Fibroblast of skin of left biceps (primary cell): ENCODE results near the gene NLRP1.

Source experiments
- DNase-seq, 2 experiments: peaks; one replicate each; pipeline ENCODE4 v3.0.0-alpha.2; 2013; ENCODE audit warnings: low read depth in 2 of 2

Gene NLRP1

DNA sequence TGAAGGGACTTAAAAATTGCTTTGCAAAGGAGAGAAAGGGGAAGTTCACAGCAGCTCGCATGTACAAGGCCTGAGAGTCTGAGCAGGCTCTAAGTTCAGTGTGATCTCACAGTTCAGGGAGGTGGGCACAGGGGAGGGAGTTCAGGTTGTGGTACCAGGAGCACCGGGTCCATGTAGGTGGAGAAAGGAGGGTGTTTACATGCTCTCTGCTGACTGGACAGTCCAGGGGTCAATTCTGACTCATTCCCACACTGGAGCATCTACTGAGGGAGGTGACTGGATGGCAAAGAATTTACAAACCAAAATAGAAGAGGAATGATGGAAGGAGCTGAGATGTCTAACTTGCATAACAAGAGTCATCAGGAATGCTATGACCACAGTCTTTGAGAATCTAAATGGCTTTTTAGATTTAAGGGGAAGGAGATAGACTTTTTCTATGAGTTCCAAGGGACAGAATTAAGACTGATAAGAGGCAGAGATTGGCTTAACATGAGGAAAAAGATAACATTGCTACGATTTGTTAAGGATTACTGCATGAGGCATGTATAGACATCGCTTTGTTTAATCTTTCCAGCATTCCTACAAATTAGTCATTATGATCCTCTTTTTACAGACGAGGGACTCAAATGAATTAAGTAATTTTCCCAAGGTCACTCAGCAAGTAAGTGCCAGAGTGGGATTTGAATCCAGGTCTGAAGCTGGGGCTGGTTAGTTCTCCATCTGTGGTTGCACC is 68.1 kb downstream of the NLRP1 start:
- DNase-seq: peak; percentile 81 to 84

DNA sequence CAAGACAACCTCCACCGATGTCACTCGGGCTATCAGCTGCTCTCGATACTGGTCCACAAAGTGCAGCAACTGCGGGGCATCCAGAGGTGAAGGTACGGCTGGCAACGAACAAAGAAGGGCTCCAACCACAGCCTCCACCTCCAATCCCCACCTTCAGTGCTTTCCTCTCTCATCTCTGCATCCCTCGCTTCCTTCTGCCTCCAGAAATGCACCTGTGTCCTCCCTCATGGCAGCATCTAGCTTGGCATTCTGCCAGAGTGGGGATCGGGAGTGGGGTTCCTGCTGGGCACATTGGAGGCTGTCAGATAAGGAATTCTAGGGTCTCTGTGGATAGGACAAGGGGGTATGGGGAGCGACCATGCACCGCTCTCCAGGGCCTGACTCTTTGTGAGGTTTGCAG is 69.3 kb downstream of the NLRP1 start:
- no peak for DNase-seq

DNA sequence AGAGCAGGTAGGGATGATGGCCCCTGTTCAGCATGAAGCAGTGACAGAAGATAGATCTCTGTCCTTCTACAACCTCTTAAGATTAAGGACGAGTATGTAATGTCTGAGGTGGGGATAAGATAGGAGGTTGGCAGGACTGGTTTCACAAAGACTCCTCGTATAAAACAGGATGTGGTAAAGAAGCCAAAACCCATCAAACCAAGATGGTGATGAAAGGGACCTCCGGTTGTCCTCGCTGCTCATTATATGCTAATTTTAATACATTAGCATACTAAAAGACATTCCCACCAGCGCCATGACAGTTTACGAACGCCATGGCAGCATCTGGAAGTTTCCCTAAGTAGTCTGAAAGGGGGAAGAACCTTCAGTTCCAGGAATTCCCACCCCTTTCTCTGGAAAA is 70.7 kb downstream of the NLRP1 start:
- DNase-seq: no peak

DNA sequence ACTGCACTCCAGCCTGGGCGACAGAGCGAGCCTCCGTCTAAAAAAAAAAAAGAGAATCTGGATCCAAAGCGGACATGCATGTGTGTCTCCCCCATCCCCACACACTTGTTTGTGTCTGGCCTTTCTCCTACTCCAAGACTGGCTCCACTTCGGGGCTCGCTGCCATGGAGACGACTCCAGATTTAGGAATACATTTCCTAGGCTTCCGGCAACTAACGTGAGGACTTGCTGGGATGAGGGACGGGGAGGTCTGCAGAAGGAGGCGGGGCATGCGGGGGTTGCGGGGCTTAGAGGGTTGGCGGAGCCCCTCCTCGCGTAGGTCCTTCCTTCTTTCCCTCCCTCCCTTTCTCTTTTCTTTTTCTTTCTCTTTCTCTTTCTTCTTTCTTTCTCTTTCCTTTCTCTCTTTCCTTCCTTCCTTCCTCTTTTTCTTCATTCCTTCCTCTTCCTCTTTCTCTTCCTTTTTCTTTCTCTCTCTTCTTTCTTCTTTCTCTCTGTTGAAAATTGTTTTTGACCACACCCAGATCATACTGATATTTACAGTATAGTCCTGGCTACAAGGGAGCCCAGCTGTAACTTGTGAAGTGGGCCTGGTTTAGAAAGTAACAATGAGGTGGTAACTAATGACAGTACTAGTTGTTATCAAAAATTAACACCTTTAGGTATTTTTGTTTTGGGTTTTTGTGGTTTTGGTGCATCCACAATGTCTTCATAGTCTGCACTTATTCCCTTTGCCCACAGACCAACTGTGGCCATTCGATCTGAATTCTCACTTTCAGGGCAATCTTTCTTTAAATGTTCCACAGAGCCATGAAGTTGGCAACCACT is 72.7 kb downstream of the NLRP1 start:
- no peak for DNase-seq

DNA sequence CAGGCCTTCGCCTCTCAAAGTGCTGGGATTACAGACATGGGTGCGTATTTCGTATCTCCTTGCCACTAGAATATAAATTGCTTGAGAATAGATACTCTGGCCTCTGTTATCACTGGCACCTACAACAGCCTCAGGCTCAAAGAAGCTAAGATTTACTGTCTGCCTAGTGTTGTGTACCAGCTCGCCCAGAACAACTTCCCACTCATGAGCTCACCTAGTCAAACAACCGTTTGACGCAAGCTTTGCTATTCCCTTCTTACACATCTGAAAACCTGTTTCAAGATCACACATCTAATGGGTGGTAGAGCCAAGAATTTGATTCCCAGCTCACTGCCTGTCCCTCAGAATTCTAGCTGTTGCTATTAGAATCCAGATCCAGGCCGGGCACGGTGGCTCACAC is 73.5 kb downstream of the NLRP1 start:
- no peak for DNase-seq

DNA sequence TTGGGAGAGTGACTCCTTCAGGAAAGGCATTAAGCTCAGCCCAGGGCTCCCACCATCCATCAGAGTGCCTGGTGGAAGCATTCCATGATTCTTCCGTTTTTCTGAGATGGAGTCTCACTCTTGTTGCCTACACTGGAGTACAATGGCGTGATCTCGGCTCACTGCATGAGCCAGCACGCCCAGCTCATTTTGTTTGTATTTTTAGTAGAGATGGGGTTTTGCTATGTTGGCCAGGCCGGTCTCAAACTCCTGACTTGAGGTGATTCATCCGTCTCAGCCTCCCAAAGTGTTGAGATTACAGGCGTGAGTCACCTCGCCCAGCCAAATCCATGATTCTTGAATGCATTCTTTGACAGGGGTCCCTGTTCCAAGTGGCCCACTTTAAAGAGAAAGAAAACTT is 74.8 kb downstream of the NLRP1 start:
- DNase-seq: no peak

DNA sequence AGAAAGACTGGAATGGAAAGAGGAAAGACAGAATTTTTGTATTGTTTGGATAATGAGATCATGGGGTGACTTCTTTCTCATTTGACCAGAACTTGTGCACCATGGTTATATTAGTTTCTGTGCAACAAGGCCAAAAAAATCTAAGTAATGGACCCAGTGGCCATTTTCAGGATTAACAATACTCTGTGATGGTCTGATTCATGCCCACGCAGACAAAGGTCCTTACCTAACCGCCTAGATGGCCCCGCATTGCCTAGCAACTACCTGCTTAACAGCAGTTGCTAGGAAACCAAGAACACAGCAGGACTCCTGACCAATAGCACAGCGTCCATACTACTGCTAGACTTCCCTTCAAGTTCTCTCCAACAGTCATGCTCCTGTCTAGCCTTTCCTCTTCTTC is 75.5 kb downstream of the NLRP1 start:
- DNase-seq: no peak

DNA sequence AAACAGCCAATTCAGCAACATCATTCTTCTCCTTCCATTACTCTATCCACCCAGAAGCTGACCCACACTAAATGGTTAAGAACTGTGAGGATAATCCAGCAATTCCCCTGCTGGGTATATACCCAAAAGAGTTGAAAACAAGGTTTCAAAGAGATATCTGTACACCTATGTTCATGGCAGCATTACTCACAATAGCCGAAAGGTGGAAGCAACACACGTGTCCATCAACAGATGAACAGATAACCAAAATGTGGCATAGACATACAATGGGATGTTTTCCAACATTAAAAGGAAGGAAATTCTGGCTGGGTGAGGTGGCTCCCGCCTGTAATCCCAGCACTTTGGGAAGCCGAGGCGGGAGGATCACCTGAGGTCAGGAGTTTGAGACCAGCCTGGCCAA is 78.0 kb downstream of the NLRP1 start:
- DNase-seq: no peak

DNA sequence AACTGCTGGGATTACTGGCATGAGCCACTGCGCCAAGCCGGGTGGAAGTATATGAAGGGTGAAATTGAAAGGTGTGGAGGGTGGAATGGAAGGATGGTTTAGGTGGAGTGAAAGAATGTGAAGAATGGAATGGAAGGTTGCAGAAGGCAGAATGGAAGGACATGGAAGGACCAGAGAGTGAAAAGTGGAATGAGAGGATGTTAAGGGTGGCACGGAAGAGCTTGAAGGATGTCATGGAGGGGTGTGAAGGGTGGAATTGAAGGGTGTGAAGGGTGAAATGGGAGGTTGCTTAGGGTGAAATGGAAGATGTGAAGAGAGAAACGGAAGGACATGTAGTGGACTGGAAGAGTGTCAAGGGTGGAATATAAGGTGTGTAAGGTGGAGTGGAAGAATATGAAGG is 81.8 kb downstream of the NLRP1 start:
- DNase-seq: no peak

DNA sequence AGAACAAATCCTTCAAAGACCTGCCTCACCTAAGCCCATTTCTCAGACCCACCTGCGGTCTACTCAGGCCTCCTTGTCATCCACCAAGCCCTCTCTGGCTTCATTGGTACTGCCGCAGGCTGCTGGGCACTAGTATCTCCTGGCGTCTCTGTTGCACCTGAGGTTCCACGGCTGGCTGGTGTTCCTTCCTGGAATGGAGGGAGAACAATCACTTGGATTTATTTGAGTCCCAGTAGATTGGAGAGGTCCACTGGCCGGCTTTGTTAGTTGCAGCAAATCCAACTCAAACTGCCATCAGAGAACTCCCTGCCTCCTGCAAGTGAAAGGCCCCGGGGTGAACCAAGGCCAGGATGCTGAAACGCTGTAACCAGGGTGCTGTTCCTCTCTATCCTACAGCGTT is 82.6 kb downstream of the NLRP1 start:
- DNase-seq: no peak

DNA sequence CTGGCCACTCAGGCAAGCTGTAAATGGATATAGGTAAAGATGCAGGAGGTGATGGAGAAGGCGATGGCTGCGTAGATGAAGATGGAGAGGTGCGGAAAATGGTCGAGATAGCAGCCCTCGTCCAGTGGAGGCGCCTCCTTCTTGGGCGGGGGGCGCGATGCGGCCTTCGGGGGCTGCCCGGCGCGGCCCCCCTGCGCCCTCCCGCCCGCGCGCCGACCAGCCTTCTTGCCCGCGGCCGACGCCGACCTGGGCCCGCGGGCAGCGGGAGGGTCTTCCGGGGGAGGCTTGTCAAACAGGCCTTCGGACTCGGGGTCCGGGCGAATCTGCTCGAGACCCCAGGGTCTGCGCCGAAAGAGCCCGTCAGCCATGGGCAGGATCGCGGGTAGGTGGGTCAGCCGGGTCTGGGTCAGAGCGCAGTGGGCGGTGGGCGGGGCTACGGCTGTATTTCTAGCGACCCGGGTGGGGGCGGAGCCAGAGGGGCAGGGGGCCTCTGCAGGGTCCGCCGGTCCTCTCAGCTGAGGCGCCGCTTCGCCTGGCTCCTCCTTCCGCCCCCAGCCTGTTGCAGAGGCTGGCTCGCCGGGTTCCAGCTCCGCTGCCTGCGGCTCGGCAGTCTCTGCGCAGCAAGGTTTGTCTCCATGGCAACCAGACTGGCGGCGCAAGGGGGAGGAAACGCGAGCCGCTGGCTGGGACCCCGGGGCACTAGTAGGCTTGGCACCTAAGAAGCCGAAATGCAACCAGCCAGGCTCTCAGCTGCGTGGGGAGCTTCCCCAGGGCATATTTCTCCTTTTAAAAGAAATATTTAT is 83.5 kb downstream of the NLRP1 start:
- peak; percentile 65 to 68 for DNase-seq

DNA sequence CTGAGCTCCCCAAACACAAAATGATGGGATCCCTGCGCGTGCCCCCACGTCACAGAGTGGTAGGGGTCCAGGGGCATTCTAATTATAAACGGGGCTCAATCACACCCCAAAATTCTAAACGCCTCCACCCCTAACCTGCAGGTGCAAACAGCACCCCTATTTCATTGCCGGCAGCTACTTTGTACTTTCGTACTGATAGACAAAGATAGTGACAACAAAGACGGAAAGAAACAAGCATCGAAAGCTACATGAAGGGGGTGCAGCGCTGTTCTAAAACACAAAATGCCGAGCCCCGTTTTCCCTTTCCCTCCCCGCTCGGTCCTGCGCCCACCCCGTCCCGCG is 84.1 kb downstream of the NLRP1 start:
- DNase-seq: no peak

DNA sequence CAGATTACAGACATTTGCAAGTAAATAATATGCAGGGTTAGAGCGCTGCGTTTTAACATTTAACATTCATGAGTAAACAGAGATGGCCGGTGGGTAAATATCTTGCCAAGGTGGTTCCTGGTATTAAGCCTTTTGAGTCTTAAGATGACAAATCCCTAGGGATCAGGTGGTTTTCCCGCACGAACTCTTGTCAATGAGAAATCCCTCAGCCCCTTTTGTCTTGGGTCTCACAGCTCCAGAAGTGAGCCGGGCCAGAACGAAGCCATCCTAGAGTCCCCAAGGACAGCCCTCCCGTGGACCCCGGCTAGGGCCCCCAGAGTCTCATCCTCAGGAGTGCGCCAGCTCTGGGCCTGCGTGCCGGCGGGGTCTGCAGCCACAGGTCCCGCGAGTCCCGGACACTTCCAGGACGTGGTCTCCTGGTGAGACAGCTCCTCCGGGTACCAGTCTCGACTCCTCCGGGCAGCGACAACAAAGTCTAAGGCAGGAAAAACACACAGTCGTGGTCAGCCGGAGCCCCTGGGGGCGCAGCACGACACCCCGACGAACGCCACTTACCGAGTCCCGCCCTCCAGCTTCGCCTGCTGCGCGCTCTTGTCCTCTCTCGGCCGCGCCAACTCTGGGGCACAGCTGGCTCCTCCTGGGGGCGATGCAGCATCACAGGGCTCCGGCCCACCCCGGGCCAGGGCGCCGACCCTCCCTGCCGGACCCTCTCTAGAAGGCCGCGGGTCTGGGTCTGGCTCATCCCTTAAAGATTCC is 84.7 kb downstream of the NLRP1 start:
- no peak for DNase-seq

DNA sequence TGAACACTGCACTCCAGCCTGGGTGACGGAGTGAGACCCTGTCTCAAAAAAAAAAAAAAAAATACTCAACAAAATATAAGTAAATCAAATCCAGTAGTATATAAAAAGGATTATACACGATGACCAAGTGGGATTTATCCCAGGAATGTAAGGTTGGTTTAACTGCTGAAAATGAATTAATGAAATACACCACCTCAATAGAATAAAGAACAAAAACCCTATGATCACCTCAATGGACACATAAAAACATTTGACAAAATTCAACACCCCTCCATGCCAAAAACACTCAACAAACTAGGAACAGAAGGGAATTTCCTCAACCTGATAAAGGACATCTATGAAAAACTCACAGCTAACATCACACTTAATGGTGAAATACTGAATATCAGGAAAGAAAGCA is 91.3 kb downstream of the NLRP1 start:
- no peak for DNase-seq

DNA sequence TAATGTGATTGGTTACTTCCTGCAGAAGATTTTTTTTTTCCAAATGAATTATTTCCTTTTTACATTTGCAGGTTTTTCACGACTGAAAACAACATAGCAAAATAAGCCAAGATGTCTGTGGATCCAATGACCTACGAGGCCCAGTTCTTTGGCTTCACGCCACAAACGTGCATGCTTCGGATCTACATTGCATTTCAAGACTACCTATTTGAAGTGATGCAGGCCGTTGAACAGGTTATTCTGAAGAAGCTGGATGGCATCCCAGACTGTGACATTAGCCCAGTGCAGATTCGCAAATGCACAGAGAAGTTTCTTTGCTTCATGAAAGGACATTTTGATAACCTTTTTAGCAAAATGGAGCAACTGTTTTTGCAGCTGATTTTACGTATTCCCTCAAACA is 95.6 kb downstream of the NLRP1 start:
- no peak for DNase-seq

DNA sequence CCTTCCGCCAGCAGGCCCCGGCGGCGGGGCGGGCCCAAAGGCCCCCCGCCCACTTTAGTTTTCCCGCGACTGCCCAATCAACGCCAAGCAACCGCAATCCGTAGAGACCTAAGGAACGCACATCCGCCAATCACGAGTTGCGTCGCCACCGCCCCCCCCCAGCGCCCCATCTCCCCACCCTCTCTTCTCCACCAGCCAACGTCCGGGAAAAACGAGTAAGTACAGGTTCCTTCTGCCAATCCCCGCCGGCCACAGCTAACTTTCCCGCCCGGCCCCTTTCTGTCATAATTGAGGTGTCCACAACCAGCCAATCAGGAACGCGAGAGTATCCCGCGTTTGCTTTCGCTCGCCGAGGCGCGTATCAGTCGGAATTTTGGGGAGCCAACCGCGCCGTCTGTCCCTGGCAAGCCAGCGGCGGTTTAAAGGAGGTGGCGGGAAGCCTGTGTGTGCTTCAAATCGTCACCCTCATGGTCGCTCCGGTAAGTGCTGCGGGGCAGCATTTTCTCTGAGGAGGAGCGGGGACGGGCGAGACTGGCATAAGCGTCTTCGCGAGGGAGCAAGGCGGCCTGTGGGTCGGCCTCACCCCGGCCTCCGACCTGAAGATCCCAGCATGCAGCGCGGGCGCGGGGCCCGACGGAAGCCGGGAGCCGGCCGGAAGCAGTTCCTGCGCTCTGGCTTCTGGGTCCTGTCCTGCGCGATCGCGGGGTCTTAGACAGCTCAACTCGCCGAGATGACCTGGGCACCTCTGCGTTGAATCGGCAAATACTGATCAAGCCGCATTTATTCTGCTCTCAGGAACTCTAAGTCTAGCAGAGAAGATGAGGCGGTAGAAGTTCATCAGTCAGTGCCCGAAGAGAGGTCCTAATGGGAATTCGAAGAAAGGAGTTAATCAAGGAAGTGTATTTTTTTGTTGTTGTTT is 97.8 kb downstream of the NLRP1 start, which contains the start of gene MIS12:
TSS of gene MIS12 (plus strand) at position 361 of the 919 bp plus-strand sequence. CDS start 2,297 bp downstream, outside the sequence.
- peak; percentile 99 for DNase-seq

DNA sequence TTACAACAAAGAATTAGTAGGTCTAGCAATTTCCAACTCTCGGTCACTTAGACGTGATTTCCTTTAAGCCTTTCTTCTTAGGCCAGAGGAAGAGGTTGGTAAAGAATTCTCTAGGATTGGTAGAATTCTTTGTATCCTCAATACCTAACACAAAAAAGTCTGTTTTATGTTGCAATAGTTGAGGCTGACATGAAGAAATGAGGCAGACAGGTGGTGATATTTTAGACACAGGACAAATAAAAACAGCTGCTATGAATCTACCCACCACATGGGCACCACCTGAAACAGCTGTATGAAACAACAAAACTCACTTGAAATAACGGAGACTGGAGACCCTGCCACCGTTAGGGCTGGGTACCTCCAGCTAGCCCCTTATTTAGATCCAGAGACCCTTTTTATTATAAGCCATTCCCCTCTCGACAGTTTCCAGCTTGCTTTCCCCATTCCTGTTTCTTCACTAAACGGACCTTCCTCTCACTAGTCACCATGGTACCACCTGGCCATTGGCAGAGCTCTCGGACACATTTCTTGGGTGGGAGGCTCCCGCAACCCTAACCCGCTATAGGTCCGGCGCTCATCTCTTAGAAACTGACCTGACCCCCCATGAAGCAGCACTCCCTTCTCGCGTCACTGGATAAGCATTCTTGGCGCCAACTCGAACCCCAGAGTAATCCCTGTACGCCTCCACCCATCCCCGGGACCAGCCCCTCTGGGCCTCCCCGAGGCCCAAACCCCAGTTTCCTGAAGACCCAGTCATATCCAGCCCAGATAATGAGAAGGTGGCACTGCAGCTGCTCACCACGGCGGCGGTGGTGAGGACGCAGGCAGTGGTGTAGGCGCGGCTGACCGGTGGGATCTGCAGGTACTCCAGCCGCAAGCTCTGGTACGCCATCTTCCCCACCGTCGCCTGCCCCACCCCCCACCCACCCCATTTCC is 98.8 kb downstream of the NLRP1 start, which contains the start of gene DERL2:
TSS of gene DERL2 (minus strand) at position 909 of the 936 bp plus-strand sequence. CDS start at position 892, 17 bp downstream.
- DNase-seq: no peak

DNA sequence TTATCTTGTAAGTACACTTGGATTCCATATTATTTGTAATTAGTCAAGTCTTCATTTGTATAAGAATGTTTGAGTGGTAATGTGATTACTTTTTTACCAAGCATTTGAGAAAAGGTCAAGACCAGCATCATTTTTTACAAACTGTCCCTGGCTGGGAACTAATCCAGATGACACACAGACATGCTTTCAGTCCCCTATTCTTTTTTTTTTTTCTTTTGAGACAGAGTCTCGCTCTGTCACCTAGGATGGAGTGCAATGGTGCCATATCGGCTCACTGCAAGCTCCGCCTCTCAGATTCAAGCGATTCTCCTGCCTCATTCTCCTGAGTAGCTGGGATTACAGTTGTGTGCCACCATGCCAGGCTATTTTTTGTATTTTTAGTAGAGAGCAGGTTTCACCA is 102.9 kb downstream of the NLRP1 start:
- DNase-seq: no peak

DNA sequence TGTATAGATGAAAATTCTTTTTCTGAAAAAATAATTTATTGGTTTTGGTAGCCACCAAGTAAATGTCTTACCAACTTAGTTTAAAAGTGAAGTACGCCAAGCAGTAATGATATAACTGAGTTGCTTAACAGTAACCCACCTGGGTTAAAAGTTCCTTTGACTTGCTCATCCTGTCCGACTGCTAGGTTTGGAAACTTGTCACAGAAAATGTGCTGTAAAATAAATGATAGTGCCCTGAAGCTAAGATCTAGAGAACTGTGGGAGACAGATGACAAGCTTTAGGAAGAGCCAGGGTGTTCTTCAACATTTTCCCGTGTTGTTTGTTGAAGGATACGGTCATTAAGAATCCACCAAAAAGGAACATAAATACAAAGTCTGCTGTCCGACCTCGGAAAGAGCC is 103.3 kb downstream of the NLRP1 start:
- no peak for DNase-seq
